HG02981 (cell line): Measurements from ENCODE around the gene RFFL.
"Not testable (repeated sequence)": the region's sequence is repeated elsewhere in the genome, so short reads cannot be mapped to it uniquely, and the experiment has no call there.

ENCODE experiments used
- ATAC-seq: cut with Tn5 transposase; IDR thresholded peaks from one replicate; pipeline ENCODE4 v1.9.1; 2021; ENCODE audit warnings: mild to moderate bottlenecking, moderate library complexity; ENCODE audit not compliant: unreplicated experiment

Gene RFFL

GRCh38 chr17:35050170-35050569, 13.3 kb downstream of the RFFL start:
- no peak for ATAC-seq

DNA sequence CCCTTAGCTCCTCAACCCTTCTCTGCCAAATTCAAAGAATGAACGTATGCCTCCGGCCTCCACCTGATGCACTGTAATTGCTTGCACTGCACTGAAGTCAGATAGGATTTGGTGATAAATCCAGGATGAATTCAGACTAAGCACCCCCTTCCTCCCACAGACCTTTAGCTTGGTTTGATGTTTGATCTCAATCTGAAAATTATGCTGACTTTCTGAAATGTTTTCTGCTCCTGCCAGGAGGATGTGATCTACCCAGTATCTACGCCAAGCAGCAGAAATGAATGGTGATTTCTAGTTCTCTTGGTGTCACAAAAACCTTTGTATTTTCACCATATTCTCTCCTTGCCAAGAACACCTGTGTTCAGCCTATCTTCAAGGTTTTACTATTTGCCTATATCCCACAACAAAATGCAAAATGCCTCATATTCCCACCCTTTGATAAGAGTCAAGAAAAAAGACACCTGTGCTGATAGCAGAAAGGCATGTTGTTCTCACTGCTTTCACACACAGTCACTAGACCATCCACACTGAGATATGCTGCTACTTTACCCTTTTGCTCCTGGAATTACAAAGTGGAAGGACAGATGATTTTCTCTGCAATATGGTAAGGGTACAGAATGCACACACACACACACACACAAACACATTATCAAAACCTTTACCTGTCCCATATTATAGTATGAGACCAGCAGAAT, 14.7 kb downstream of the RFFL start:
- ATAC-seq = no peak

GRCh38 chr17:35046740-35047283, 16.7 kb downstream of the RFFL start:
- ATAC-seq = no peak

DNA sequence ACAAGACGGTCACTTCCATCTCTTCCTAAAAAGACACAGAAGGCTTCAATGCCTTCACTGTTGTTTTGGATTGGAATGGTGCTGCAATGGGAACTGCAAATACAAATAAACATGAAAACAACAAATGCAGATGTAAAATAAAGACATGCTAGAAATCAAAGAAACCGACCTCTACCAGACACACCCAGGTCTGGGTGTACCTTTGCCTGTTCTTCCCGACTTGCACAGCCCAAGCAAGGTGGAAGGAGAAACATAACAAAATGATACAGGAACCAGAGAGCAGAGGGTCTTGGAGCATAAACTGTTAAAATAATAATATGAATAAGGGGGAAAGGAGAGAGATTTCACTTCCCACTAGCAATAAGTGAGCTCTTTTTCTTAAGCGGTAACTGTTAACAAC, 17.3 kb downstream of the RFFL start:
- ATAC-seq = no peak

GRCh38 chr17:35045458-35045979, 18.0 kb downstream of the RFFL start:
- ATAC-seq = not testable (repeated sequence)

DNA sequence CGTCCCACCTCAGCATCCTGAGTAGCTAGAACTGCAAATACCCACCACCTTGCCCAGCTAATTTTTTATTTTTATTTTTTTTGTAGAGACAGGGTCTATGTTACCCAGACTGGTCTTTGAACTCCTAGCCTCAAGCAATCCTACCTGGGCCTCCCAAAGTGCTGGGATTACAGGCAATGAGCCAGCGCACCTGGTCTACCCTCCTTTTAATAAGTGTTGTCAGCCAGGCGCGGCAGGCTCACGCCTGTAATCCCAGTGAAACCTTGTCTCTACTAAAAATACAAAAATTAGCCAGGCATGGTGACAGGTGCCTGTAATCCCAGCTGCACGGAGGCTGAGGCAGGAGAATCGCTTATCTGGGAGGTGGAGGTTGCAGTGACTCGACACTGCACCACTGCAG, 19.3 kb downstream of the RFFL start:
- no peak for ATAC-seq

- no peak for ATAC-seq
Observed at GRCh38 chr17:35041390-35041789, 22.1 kb downstream of the RFFL start.

- ATAC-seq = no peak
Observed at GRCh38 chr17:35038453-35038852, 25.1 kb downstream of the RFFL start.

DNA sequence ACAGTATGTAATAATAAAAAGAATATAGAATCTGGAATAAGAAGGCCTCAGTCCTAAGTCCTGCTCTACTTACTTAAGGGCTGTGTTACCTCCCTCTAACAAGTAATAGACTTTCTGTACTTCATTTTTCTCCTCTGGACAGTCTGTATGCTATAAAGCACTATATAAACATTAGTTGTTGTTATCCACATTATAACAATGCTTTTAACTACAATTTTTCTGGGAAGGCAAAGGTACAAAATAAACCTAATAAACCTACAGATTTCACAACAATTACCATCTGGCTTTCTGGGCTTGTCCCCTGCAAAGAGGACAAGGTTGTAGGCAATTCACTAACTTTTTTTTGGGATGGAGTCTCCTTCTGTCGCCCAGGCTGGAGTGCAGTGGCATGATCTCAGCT, 32.7 kb downstream of the RFFL start:
- no peak for ATAC-seq

DNA sequence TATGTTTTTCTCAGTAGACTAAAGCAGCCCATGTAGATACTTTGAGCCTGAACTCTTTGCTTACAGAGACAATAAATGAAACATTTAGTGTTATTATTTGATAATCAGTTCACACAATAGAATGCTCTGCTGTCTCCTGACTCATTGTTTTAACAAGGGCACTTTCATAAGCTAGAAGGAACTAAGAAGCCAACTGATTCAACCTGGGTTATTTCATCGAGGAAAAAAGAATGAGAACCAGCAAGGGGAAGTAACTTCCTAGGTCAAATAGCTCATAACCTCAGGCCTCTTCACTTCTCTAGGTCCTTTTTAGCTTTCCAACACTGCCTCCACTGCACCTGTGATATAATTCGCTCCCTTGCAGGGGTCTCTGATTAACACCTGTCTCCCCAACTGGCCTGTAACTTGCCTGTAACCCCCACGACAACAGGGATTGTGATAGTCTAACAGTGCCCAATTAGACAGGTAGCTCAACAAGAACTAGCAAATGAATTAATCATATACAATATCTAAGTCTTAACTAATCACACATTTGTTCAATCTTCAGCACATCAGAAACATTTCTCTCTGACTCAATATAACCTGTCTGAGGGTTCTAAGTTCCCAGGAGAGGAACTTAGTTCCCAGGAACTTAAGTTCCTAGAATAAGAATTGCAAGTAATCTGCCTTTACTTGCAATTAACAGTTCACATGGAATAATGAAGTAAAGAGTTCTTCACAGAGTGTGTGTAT, 34.8 kb downstream of the RFFL start:
- no peak for ATAC-seq

GRCh38 chr17:35028097-35028496, 35.4 kb downstream of the RFFL start:
- ATAC-seq = not testable (repeated sequence)

- no peak for ATAC-seq
Observed at GRCh38 chr17:35025541-35025940, 38.0 kb downstream of the RFFL start.

DNA sequence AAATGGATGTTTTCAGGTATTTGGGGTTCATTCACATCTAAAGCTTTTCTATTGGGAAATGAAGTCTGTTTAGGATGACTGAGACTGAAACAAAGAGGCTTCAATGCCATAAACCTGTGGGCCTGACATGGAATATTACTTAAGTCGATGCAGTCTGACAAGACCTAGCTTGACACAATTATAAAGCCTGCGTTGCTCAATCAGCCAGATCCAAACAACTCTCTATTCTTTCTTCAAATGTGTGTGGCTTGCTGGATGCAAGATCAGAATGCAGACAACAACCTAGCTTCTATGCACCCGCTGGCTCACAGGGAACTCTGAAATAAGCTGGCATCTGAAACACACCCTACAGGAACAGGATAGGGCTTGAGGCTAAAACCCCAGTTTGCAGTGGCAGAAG, 40.0 kb downstream of the RFFL start:
- ATAC-seq = no peak

- ATAC-seq = no peak
Observed at GRCh38 chr17:35022536-35023063, 40.9 kb downstream of the RFFL start.

DNA sequence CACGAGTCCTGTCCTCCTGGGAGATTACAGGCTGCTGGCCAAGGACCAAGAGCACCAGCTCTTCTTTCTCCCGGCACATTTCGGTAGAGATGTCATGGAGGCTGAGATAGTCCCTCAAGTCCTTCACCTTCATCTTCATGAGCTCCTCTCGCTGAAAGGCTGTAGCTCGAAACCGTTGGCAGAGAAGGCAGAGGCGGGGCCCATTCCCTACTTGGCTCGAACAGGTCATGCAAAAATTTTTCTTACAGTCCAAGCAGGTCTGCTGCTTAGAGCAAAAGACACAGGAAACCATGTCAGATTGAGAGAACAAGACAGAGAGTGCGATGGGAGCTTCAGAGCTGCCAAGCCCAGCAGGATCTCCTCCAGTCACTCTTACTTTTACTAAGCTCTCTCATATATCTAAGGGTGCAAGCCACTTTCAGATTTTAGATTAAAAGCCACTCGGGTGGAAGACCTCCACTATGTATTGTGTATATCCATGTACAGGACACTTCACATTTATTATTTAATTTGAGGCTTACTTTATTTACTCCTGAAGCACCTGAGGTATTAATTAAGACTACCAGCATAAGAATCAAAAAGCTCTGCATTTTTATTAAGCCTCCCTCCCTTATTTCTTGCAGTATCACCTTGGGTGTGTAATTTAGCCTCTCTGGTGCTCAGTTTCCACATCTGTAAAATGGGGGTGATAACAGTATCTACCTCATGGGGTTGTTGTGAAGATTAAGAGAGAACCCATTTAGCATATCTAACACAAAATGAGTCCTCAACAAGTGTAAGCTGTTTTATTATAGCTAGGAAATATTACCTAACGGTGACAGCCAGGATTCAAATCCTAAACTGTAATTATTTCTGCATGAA, 41.8 kb downstream of the RFFL start:
- ATAC-seq = no peak

DNA sequence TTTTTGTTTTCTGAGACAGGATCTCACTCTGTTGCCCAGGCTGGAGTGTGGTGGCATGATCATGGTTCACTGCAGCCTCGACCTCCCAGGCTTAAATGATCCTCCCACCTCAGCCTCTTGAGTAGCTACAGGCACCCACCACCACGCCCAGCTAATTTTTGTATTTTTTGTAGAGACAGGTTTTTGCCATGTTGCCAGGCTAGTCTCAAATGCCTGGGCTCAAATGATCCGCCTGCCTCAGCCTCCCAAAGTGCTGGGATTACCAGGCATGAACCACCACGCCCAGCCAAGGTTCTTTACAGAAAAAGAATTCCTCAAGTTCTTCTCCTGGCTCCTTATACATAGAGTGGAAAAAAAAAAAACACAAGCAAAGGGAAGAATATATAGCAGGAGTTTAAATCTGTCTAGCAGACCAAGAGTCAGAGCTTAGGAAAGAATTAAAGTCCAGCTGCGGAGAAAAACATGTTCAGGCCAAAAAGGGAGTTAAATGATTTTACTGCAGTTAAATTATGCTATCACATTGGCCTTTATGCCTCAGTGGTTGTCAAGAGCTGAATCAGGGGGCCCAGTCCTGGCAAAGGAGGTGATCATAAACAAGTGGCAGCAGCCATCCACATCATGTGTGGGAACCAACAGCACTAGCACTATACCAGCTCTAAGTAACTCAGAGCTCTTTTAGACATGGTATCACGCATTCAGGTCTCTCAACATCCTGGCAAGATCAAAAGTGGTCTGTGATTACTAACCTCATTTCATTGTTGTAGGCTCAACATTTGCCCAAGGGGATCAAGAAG, 43.9 kb downstream of the RFFL start:
- no peak for ATAC-seq

- no peak for ATAC-seq
Observed at GRCh38 chr17:35018814-35019213, 44.7 kb downstream of the RFFL start.

DNA sequence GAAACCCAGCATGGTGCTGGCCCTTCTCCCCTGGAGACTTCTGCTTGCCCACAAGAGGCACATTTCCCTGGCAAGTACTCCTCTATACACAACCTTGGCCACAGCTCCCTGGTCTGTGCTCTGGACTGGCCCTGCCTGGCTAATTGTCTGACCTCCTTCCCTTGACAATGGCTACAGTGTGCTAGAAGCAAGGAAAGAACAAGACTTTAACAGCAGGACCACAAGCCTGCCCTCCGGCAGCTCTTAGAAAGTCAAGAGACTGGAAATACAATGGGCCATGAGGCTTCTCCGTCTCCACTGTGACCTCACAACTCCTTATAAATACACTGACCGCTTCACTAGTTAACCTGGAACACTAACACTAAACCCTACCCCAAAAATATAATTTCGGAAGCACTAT, 46.5 kb downstream of the RFFL start:
- ATAC-seq = no peak

- no peak for ATAC-seq
Observed at GRCh38 chr17:35016369-35016768, 47.1 kb downstream of the RFFL start.

- ATAC-seq = no peak
Observed at GRCh38 chr17:35011671-35012216, 51.8 kb downstream of the RFFL start.
